ENCODE results near the gene ARAP3. TPM values are rescaled to one million over a fixed set of nuclear protein-coding genes. Genes with fewer than 3 reads are reported as not detected.

Gene ARAP3
- total RNA-seq, 1 experiment from 2014 or later, result 2.5 TPM

GRCh38 chr5:141694479-141694878 lies 12.4 kb upstream of the ARAP3 start:
- in situ Hi-C loops (cut with HindIII; ENCODE audit: low pct_unique_long_range_greater_than_20kb, low sequenced_read_pairs) (no loop called here), intact Hi-C loops (cut with micrococcal nuclease; ENCODE audit: unreplicated experiment) (no loop called here)
- TF ChIP-seq SIN3A (IDR thresholded peaks at IDR 0.05; ENCODE audit: borderline replicate concordance, insufficient read depth, low read depth, low read length) (no peak), REST (IDR thresholded peaks at IDR 0.05; ENCODE audit: insufficient read depth in 1 of 2, low read depth in 2 of 2, low read length in 1 of 2) (no peak), CTCF (IDR thresholded peaks at IDR 0.05) (no peak), TCF7L2 (IDR thresholded peaks at IDR 0.05; ENCODE audit: low read depth, low read length) (no peak), POLR2AphosphoS5 (IDR thresholded peaks at IDR 0.05; ENCODE audit: low read depth, low read length) (no peak)
- Histone ChIP-seq H3K4me3 (ENCODE audit: low read depth in 2 of 2, low read length in 2 of 2) (no peak overlapping the region), H3K9me3 (ENCODE audit: control insufficient read depth, insufficient read depth, low read depth, low read length) (no peaks in the 10 kb centered on the region), H3K27me3 (ENCODE audit: control insufficient read depth, insufficient read depth, low read length) (peaks cover 7% of the 10 kb centered on the region), H3K36me3 (ENCODE audit: control insufficient read depth, insufficient read depth, low read length) (no peaks in the 10 kb centered on the region), H3K4me1 (ENCODE audit: control insufficient read depth, insufficient read depth, low read length) (no peaks in the 10 kb centered on the region), H3K27ac (ENCODE audit: low read length) (no peak overlapping the region)
- ChIA-PET POLR2A (no interaction called here), CTCF (no interaction called here)
- ATAC-seq, result no peak
- no TSS peak for BruUV-seq (replicated peaks)
- DNase-seq (ENCODE audit: low read depth, low spot score), result no peak

- BruUV-seq (replicated peaks), result no TSS peak
- CTCF ChIA-PET, result interaction anchor here (0.6 to 1.5 kb wide), 4 partner anchors 17 to 268 kb away, joined by 3 to 6 read pairs (median 3); no protein-coding TSS in a partner anchor
- in situ Hi-C loops (cut with HindIII; ENCODE audit: low pct_unique_long_range_greater_than_20kb, low sequenced_read_pairs) (no loop called here), intact Hi-C loops (cut with micrococcal nuclease; ENCODE audit: unreplicated experiment) (loop anchor here (1.0 to 2.0 kb wide), 2 partner anchors 186 to 267 kb away; partner anchors contain the start of gene PCDH1)
- no peaks in the 10 kb centered on the region for H3K36me3 ChIP-seq (ENCODE audit: control insufficient read depth, insufficient read depth, low read length)
- no peak overlapping the region for H3K4me3 ChIP-seq (ENCODE audit: low read depth in 2 of 2, low read length in 2 of 2)
- no peak overlapping the region for H3K27ac ChIP-seq (ENCODE audit: low read length)
- H3K9me3 ChIP-seq (ENCODE audit: control insufficient read depth, insufficient read depth, low read depth, low read length), result no peaks in the 10 kb centered on the region
- POLR2A ChIA-PET, result no interaction called here
- DNase-seq (ENCODE audit: low read depth, low spot score), result no peak
- no peaks in the 10 kb centered on the region for H3K4me1 ChIP-seq (ENCODE audit: control insufficient read depth, insufficient read depth, low read length)
- no peak for ATAC-seq
- TF ChIP-seq TCF7L2 (IDR thresholded peaks at IDR 0.05; ENCODE audit: low read depth, low read length) (no peak), REST (IDR thresholded peaks at IDR 0.05; ENCODE audit: insufficient read depth in 1 of 2, low read depth in 2 of 2, low read length in 1 of 2) (no peak), SIN3A (IDR thresholded peaks at IDR 0.05; ENCODE audit: borderline replicate concordance, insufficient read depth, low read depth, low read length) (no peak), POLR2AphosphoS5 (IDR thresholded peaks at IDR 0.05; ENCODE audit: low read depth, low read length) (no peak), CTCF (IDR thresholded peaks at IDR 0.05) (no peak)
- peaks cover 3% of the 10 kb centered on the region for H3K27me3 ChIP-seq (ENCODE audit: control insufficient read depth, insufficient read depth, low read length)
Measured at GRCh38 chr5:141692919-141693725, 11.1 kb upstream of the ARAP3 start.
